Kidney epithelial cell (primary cell): ENCODE results near the gene PDE2A. TPM values are rescaled to one million over a fixed set of nuclear protein-coding genes. Genes with fewer than 3 reads are reported as not detected.

Source experiments
- DNase-seq: peaks from one replicate; pipeline ENCODE4 v3.0.0-alpha.2; 2010; ENCODE audit warnings: low read depth
- H3K27me3 ChIP-seq: 2 replicates; pipeline ENCODE4 v1.6.0; 2011; ENCODE audit warnings: low read length; ENCODE audit not compliant: control insufficient read depth, insufficient read depth
- H3K36me3 ChIP-seq: 2 replicates; pipeline ENCODE4 v1.5.1; 2011; ENCODE audit warnings: low read length; ENCODE audit not compliant: control insufficient read depth, insufficient read depth
- H3K4me3 ChIP-seq: 2 replicates; pipeline ENCODE4 v1.5.1; 2011; ENCODE audit warnings: low read depth, mild to moderate bottlenecking, control low read depth, low read length
- total RNA-seq: library from RNA; depleted of rRNA; stranded (reverse); fragments of >200 nt; gene quantifications from 2 replicates; pipeline ENCODE4 v1.2.3, GENCODE V29; 2015
- TF ChIP-seq, protein P1 (sequence below): IDR thresholded peaks from 2 replicates; pipeline ENCODE4 v1.5.1; 2011; ENCODE audit warnings: mild to moderate bottlenecking, moderate library complexity, low read length, control low read depth, inconsistent platforms; ENCODE audit not compliant: insufficient read depth, poor library complexity, severe bottlenecking

PDE2A gene
- total RNA-seq, result 4.3 and 6.0 TPM in 2 replicates

GRCh38 chr11:72673943-72674828 is at the start of gene PDE2A:
PDE2A (minus strand) TSS chr11:72674422; CDS start chr11:72674207, 215 bp downstream.
- no peaks in the 10 kb centered on the region for H3K36me3 ChIP-seq
- TF ChIP-seq, protein P1, sequence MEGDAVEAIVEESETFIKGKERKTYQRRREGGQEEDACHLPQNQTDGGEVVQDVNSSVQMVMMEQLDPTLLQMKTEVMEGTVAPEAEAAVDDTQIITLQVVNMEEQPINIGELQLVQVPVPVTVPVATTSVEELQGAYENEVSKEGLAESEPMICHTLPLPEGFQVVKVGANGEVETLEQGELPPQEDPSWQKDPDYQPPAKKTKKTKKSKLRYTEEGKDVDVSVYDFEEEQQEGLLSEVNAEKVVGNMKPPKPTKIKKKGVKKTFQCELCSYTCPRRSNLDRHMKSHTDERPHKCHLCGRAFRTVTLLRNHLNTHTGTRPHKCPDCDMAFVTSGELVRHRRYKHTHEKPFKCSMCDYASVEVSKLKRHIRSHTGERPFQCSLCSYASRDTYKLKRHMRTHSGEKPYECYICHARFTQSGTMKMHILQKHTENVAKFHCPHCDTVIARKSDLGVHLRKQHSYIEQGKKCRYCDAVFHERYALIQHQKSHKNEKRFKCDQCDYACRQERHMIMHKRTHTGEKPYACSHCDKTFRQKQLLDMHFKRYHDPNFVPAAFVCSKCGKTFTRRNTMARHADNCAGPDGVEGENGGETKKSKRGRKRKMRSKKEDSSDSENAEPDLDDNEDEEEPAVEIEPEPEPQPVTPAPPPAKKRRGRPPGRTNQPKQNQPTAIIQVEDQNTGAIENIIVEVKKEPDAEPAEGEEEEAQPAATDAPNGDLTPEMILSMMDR, result no peak
- H3K4me3 ChIP-seq, result no peak within 1 kb of the TSS
- peaks cover 92% of the 10 kb centered on the region for H3K27me3 ChIP-seq
- DNase-seq, result no peak

- Histone ChIP-seq H3K36me3 (no peaks in the 10 kb centered on the region), H3K4me3 (no peak overlapping the region), H3K27me3 (no peaks in the 10 kb centered on the region)
- DNase-seq, result no peak
- TF ChIP-seq, protein P1, result no peak
These were observed 49.3 kb upstream of the PDE2A start for GRCh38 chr11:72723508-72723907.

- Histone ChIP-seq H3K36me3 (peaks cover 1% of the 10 kb centered on the region), H3K4me3 (peak overlapping the region; percentile 58), H3K27me3 (no peaks in the 10 kb centered on the region)
- DNase-seq, result peak; percentile 69
- TF ChIP-seq, protein P1, result no peak
These were observed 48.0 kb upstream of the PDE2A start for GRCh38 chr11:72722050-72722748.

DNA sequence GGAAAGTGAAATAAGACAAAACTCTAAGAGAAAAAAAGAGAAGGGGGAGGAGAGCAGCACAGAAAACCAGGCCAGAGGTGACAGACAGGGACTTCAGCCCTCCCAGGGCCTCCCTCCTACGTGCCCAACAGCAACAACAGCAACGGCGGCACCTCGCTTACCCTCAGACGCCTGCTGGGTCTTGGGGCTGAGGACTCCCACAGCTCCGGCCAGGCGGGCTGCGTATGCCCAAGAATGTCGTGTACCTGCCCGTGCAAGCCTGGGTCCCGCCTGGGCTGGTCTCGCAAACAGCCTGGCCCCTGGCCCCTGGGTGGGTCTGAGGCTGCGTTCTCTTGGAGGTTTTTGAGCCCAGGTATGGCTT is 47.4 kb upstream of the PDE2A start:
- DNase-seq, result no peak
- H3K36me3 ChIP-seq, result peaks cover 1% of the 10 kb centered on the region
- H3K27me3 ChIP-seq, result no peaks in the 10 kb centered on the region
- TF ChIP-seq, protein P1, result no peak
- peak overlapping the region; percentile 58 for H3K4me3 ChIP-seq

- TF ChIP-seq, protein P1, result no peak
- Histone ChIP-seq H3K27me3 (no peaks in the 10 kb centered on the region), H3K4me3 (peak overlapping the region; percentile 58), H3K36me3 (peaks cover 1% of the 10 kb centered on the region)
- no peak for DNase-seq
These were observed 47.1 kb upstream of the PDE2A start for GRCh38 chr11:72721276-72721675.
